ENCODE measurements around the gene ACTRT2.

ACTRT2 gene

DNA sequence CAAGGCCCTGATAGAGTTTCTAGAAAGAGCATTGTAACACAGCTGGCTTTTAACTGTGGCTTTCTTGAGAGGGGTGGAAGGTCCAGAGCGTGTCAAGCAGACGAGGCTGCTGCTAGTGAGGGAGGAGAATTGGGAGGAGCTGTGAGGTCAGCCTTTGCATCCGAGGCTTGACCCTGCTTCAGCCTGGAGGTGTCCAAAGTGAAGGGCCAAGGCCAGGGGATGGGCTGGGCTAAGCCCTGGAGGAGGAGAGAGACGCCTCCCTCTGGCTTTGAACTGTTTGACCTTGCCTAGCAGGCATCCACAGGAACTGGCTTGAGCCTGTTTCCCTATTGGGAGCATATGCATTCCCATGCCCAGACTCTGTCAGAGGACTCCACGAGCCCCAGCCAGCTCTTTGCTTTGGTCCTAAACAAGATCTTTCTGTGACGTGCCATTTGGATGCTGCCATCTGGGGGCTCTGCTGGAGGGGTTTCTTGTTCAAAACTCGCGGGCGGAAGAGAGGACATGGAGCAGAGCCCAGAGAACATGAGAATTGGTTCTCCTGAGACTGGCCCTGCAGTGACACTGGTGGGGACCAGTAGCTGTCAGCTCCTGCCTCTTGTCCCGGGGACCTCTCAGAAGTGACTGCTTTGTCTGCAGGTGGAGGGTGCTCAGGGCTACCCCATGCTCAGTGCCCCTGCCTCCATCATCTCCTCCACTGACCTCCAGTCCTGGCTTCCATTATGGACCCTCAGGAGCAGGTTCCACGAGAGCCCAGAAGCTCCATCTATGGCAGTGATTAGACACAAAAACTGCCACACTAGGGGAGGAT, 5.5 kb downstream of the ACTRT2 start:
- DNase-seq, result no peak
- no CpG with 5 or more reads among the region's 11 CpGs for WGBS (ENCODE audit: extremely low coverage, insufficient coverage, insufficient read length)
- no peak overlapping the region for H3K23ac ChIP-seq (ENCODE audit: low read length)

GRCh38 chr1:3027611-3028371, 6.5 kb downstream of the ACTRT2 start:
- DNase-seq, result no peak
- H4K8ac ChIP-seq (ENCODE audit: low read depth, low read length), result no peak overlapping the region
- H3K79me1 ChIP-seq (ENCODE audit: low read length), result no peaks in the 10 kb centered on the region
- WGBS (ENCODE audit: extremely low coverage, insufficient coverage, insufficient read length), result no CpG with 5 or more reads among the region's 20 CpGs
- no peaks in the 10 kb centered on the region for H3K27me3 ChIP-seq (ENCODE audit: insufficient read depth, low read length)
- no peak overlapping the region for H4K12ac ChIP-seq (ENCODE audit: low read depth, low read length)
- H3K79me2 ChIP-seq (ENCODE audit: control insufficient read depth, insufficient read depth, low read length, poor library complexity), result no peaks in the 10 kb centered on the region
- no peak overlapping the region for H2AFZ ChIP-seq (ENCODE audit: insufficient read depth, low read length, poor library complexity)
- no peak overlapping the region for H3K4ac ChIP-seq (ENCODE audit: low read depth, low read length)
- H2BK120ac ChIP-seq (ENCODE audit: insufficient read depth, low read length, poor library complexity), result no peak overlapping the region
- no peak overlapping the region for H2AK5ac ChIP-seq (ENCODE audit: low read length)
- no peak overlapping the region for H3K9ac ChIP-seq (ENCODE audit: low read length)
- H3K27ac ChIP-seq (ENCODE audit: low read depth, low read length), result no peak overlapping the region
- H3K14ac ChIP-seq (ENCODE audit: low read length), result no peak overlapping the region
- no peak overlapping the region for H3K4me3 ChIP-seq (ENCODE audit: low read depth, low read length)
- H3K9me3 ChIP-seq (ENCODE audit: insufficient read depth, low read depth, low read length), result peaks cover 25% of the 10 kb centered on the region
- H4K91ac ChIP-seq (ENCODE audit: low read depth, low read length), result no peak overlapping the region
- no peaks in the 10 kb centered on the region for H3K36me3 ChIP-seq (ENCODE audit: control insufficient read depth in 1 of 2, insufficient read depth in 2 of 2, low read length in 2 of 2)
- H3K4me2 ChIP-seq (ENCODE audit: low read length), result no peak overlapping the region
- H3K4me1 ChIP-seq (ENCODE audit: control insufficient read depth in 1 of 2, insufficient read depth in 2 of 2, low read length in 2 of 2), result no peaks in the 10 kb centered on the region
- no peak overlapping the region for H2BK12ac ChIP-seq (ENCODE audit: low read length)
- H3K18ac ChIP-seq (ENCODE audit: low read length), result no peak overlapping the region
- H2BK5ac ChIP-seq (ENCODE audit: low read depth, low read length, poor library complexity), result no peak overlapping the region
- H3K23ac ChIP-seq (ENCODE audit: low read length), result no peak overlapping the region

More for the DNA sequence above, 5.5 kb downstream of the ACTRT2 start:
- Histone ChIP-seq H3K79me2 (ENCODE audit: control insufficient read depth, insufficient read depth, low read length, poor library complexity) (no peaks in the 10 kb centered on the region), H3K4ac (ENCODE audit: low read depth, low read length) (no peak overlapping the region), H3K4me2 (ENCODE audit: low read length) (no peak overlapping the region), H3K9me3 (ENCODE audit: insufficient read depth, low read depth, low read length) (peaks cover 25% of the 10 kb centered on the region), H4K12ac (ENCODE audit: low read depth, low read length) (no peak overlapping the region), H3K27ac (ENCODE audit: low read depth, low read length) (no peak overlapping the region), H2AFZ (ENCODE audit: insufficient read depth, low read length, poor library complexity) (no peak overlapping the region), H4K91ac (ENCODE audit: low read depth, low read length) (no peak overlapping the region), H2BK12ac (ENCODE audit: low read length) (no peak overlapping the region), H3K79me1 (ENCODE audit: low read length) (no peaks in the 10 kb centered on the region), H2AK5ac (ENCODE audit: low read length) (no peak overlapping the region), H3K4me1 (ENCODE audit: control insufficient read depth in 1 of 2, insufficient read depth in 2 of 2, low read length in 2 of 2) (no peaks in the 10 kb centered on the region), H2BK5ac (ENCODE audit: low read depth, low read length, poor library complexity) (no peak overlapping the region), H3K36me3 (ENCODE audit: control insufficient read depth in 1 of 2, insufficient read depth in 2 of 2, low read length in 2 of 2) (no peaks in the 10 kb centered on the region), H4K8ac (ENCODE audit: low read depth, low read length) (no peak overlapping the region), H2BK120ac (ENCODE audit: insufficient read depth, low read length, poor library complexity) (no peak overlapping the region), H3K18ac (ENCODE audit: low read length) (no peak overlapping the region), H3K27me3 (ENCODE audit: insufficient read depth, low read length) (no peaks in the 10 kb centered on the region), H3K14ac (ENCODE audit: low read length) (no peak overlapping the region), H3K9ac (ENCODE audit: low read length) (no peak overlapping the region), H3K4me3 (ENCODE audit: low read depth, low read length) (no peak overlapping the region)

DNA sequence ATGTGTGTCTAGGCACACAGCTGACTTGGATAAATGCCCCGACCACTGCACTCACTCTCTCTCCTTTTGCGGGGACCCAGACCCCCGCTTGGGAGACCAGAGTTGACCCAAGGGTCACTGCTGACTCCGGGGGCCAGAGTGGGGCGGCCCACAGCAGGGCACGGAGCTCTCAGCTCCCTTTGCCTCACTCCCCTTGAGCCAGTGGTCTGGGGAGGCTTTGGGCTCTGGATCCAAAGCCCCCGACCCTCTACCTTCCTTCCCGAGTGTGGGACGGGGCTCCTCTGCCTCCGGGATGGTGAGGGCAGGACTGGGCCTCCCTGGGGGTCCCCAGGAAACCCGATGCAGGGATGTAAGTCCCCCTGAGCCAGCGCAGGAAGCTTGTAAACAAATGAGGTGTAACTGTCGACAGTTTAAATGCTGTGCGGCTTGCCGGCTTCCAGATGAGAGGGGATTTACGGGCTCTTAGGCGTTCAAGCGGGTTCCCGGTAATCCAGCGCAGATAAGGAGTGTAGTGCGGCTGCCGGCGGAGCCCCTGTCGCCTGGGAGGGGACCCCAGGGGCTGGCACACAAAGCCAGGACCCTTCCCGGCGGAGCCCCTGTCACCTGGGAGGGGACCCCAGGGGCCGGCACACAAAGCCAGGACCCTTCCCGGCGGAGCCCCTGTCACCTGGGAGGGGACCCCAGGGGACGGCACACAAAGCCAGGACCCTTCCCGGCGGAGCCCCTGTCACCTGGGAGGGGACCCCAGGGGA, 7.4 kb downstream of the ACTRT2 start:
- H3K36me3 ChIP-seq (ENCODE audit: control insufficient read depth in 1 of 2, insufficient read depth in 2 of 2, low read length in 2 of 2), result no peaks in the 10 kb centered on the region
- H2AK5ac ChIP-seq (ENCODE audit: low read length), result no peak overlapping the region
- no peak overlapping the region for H4K91ac ChIP-seq (ENCODE audit: low read depth, low read length)
- H3K9ac ChIP-seq (ENCODE audit: low read length), result no peak overlapping the region
- H2BK120ac ChIP-seq (ENCODE audit: insufficient read depth, low read length, poor library complexity), result no peak overlapping the region
- DNase-seq, result no peak
- no peak overlapping the region for H3K27ac ChIP-seq (ENCODE audit: low read depth, low read length)
- no peak overlapping the region for H3K18ac ChIP-seq (ENCODE audit: low read length)
- H3K4me1 ChIP-seq (ENCODE audit: control insufficient read depth in 1 of 2, insufficient read depth in 2 of 2, low read length in 2 of 2), result no peaks in the 10 kb centered on the region
- H2BK5ac ChIP-seq (ENCODE audit: low read depth, low read length, poor library complexity), result no peak overlapping the region
- H3K79me1 ChIP-seq (ENCODE audit: low read length), result no peaks in the 10 kb centered on the region
- H4K8ac ChIP-seq (ENCODE audit: low read depth, low read length), result no peak overlapping the region
- no peak overlapping the region for H3K4ac ChIP-seq (ENCODE audit: low read depth, low read length)
- no peak overlapping the region for H2BK12ac ChIP-seq (ENCODE audit: low read length)
- H4K12ac ChIP-seq (ENCODE audit: low read depth, low read length), result no peak overlapping the region
- H3K79me2 ChIP-seq (ENCODE audit: control insufficient read depth, insufficient read depth, low read length, poor library complexity), result no peaks in the 10 kb centered on the region
- peaks cover 25% of the 10 kb centered on the region for H3K9me3 ChIP-seq (ENCODE audit: insufficient read depth, low read depth, low read length)
- H3K4me2 ChIP-seq (ENCODE audit: low read length), result no peak overlapping the region
- H2AFZ ChIP-seq (ENCODE audit: insufficient read depth, low read length, poor library complexity), result no peak overlapping the region
- no peaks in the 10 kb centered on the region for H3K27me3 ChIP-seq (ENCODE audit: insufficient read depth, low read length)
- H3K4me3 ChIP-seq (ENCODE audit: low read depth, low read length), result no peak overlapping the region
- WGBS (ENCODE audit: extremely low coverage, insufficient coverage, insufficient read length), result no CpG with 5 or more reads among the region's 32 CpGs
- H3K23ac ChIP-seq (ENCODE audit: low read length), result no peak overlapping the region
- H3K14ac ChIP-seq (ENCODE audit: low read length), result no peak overlapping the region

- H3K23ac ChIP-seq (ENCODE audit: low read length), result no peak overlapping the region
- no peak overlapping the region for H2BK12ac ChIP-seq (ENCODE audit: low read length)
- H4K12ac ChIP-seq (ENCODE audit: low read depth, low read length), result no peak overlapping the region
- H3K14ac ChIP-seq (ENCODE audit: low read length), result no peak overlapping the region
- H3K4me3 ChIP-seq (ENCODE audit: low read depth, low read length), result no peak overlapping the region
- no peaks in the 10 kb centered on the region for H3K79me2 ChIP-seq (ENCODE audit: control insufficient read depth, insufficient read depth, low read length, poor library complexity)
- no peak for DNase-seq
- no peak overlapping the region for H3K4me2 ChIP-seq (ENCODE audit: low read length)
- no peak overlapping the region for H2BK5ac ChIP-seq (ENCODE audit: low read depth, low read length, poor library complexity)
- no peak overlapping the region for H3K27ac ChIP-seq (ENCODE audit: low read depth, low read length)
- no peak overlapping the region for H3K4ac ChIP-seq (ENCODE audit: low read depth, low read length)
- H2AK5ac ChIP-seq (ENCODE audit: low read length), result no peak overlapping the region
- H2AFZ ChIP-seq (ENCODE audit: insufficient read depth, low read length, poor library complexity), result no peak overlapping the region
- H4K8ac ChIP-seq (ENCODE audit: low read depth, low read length), result no peak overlapping the region
- H3K79me1 ChIP-seq (ENCODE audit: low read length), result no peaks in the 10 kb centered on the region
- H2BK120ac ChIP-seq (ENCODE audit: insufficient read depth, low read length, poor library complexity), result no peak overlapping the region
- no peak overlapping the region for H3K9ac ChIP-seq (ENCODE audit: low read length)
- peaks cover 25% of the 10 kb centered on the region for H3K9me3 ChIP-seq (ENCODE audit: insufficient read depth, low read depth, low read length)
- H3K18ac ChIP-seq (ENCODE audit: low read length), result no peak overlapping the region
- H3K36me3 ChIP-seq (ENCODE audit: control insufficient read depth in 1 of 2, insufficient read depth in 2 of 2, low read length in 2 of 2), result no peaks in the 10 kb centered on the region
- H3K27me3 ChIP-seq (ENCODE audit: insufficient read depth, low read length), result no peaks in the 10 kb centered on the region
- no peaks in the 10 kb centered on the region for H3K4me1 ChIP-seq (ENCODE audit: control insufficient read depth in 1 of 2, insufficient read depth in 2 of 2, low read length in 2 of 2)
- H4K91ac ChIP-seq (ENCODE audit: low read depth, low read length), result no peak overlapping the region
- no CpG with 5 or more reads among the region's 11 CpGs for WGBS (ENCODE audit: extremely low coverage, insufficient coverage, insufficient read length)
Measured at GRCh38 chr1:3029481-3029961, 8.3 kb downstream of the ACTRT2 start.
